Measurements from ENCODE around the gene MAMLD1. TPM values are rescaled to one million over a fixed set of nuclear protein-coding genes. Genes with fewer than 3 reads are reported as not detected.

The MAMLD1 gene
- total and polyA plus RNA-seq, 2 of the 8 experiments (the other 6 are each of a cell fraction or from before 2014, with no cell fraction given) = 0.09 to 0.26 TPM

Other genes with a start within 250 kb of the MAMLD1 start
- gene MTM1, start 205.3 kb downstream of the MAMLD1 start, total RNA-seq (2021; fragmentation: NEBNext Ultra II Directional; extraction: Animal tissue kit (Norgen Biotek cat#: 25700)) = 8.4 and 9.5 TPM in 2 replicates
- 1.7 and 2.3 TPM in 2 replicates for gene MTM1, start 205.3 kb downstream of the MAMLD1 start, polyA plus RNA-seq (2011; rRNA removed)